ENCODE results near the gene FAM3B. TPM values are rescaled to one million over a fixed set of nuclear protein-coding genes. Genes with fewer than 3 reads are reported as not detected.

FAM3B gene
- total RNA-seq, result 4.8 TPM
- long read RNA-seq, partial matches to known transcripts, result 2 of 8 reads
- long read RNA-seq, other reads (novel, unspliced or antisense), result 2 of 8 reads

DNA sequence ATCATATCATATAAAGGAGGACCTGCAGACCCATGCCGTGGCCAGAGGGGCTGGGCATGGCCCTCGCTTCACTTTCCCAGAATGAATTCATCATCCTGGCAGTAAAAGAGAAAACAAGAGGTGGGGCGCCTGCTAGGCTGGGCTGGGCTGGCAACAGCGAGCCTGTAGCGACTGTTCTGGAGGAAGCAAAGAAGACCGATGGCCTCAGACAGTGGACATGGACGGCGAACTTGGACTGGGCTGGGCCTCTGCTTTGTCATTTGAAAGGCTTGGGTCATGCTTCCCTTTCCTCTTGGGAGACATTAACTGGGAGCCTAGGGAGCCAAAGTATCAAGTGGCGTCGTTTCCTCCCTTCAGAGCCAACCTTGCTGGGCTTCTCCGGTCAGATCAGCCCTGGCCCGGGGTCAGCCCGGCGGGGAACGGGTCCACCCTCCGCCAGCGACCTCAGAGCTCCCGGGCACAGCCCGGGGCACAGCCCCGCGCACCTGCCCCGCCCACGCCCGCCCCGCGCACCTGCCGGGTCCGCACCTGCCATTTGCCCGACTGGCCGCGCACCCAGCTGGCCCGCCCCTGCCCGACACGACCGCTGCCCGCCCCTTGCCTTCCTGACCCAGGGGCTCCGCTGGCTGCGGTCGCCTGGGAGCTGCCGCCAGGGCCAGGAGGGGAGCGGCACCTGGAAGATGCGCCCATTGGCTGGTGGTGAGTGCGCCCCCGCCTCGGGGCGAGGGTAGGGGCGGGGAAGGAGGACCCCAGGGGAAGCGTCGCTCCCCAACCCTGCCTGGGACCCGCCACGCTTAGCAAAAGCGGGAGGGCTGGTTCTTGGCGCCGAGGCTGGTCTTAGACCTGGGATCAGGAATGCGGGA is at the start of gene FAM3B:
Gene FAM3B (plus strand): TSS at position 602 of the 863 bp plus-strand sequence. CDS start 79 bp downstream, at position 681.
- Histone ChIP-seq H3K9me3 (no peaks in the 10 kb centered on the region), H3K4me1 (peaks cover 14% of the 10 kb centered on the region), H3K27me3 (ENCODE audit: low read depth) (peaks cover 21% of the 10 kb centered on the region), H3K27ac (no peak within 1 kb of the TSS), H3K36me3 (no peaks in the 10 kb centered on the region), H3K4me3 (peak within 1 kb of the TSS; percentile 50)
- peak; percentile 55 for DNase-seq
- ATAC-seq, result peak; percentile 89 to 95
- intact Hi-C loops (cut with DNase I), result no loop called here
- TF ChIP-seq, protein P1, sequence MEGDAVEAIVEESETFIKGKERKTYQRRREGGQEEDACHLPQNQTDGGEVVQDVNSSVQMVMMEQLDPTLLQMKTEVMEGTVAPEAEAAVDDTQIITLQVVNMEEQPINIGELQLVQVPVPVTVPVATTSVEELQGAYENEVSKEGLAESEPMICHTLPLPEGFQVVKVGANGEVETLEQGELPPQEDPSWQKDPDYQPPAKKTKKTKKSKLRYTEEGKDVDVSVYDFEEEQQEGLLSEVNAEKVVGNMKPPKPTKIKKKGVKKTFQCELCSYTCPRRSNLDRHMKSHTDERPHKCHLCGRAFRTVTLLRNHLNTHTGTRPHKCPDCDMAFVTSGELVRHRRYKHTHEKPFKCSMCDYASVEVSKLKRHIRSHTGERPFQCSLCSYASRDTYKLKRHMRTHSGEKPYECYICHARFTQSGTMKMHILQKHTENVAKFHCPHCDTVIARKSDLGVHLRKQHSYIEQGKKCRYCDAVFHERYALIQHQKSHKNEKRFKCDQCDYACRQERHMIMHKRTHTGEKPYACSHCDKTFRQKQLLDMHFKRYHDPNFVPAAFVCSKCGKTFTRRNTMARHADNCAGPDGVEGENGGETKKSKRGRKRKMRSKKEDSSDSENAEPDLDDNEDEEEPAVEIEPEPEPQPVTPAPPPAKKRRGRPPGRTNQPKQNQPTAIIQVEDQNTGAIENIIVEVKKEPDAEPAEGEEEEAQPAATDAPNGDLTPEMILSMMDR (IDR thresholded peaks at IDR 0.05), result no peak

- no peak for ATAC-seq
- H3K4me1 ChIP-seq, result no peaks in the 10 kb centered on the region
- no peaks in the 10 kb centered on the region for H3K27me3 ChIP-seq (ENCODE audit: low read depth)
- peaks cover 13% of the 10 kb centered on the region for H3K9me3 ChIP-seq
- intact Hi-C loops (cut with DNase I), result no loop called here
- H3K4me3 ChIP-seq, result no peak overlapping the region
- no peak overlapping the region for H3K27ac ChIP-seq
- no peaks in the 10 kb centered on the region for H3K36me3 ChIP-seq
- DNase-seq, result no peak
- TF ChIP-seq, protein P1 (IDR thresholded peaks at IDR 0.05), result no peak
Measured at GRCh38 chr21:41267346-41267745, 49.3 kb upstream of the FAM3B start.

DNA sequence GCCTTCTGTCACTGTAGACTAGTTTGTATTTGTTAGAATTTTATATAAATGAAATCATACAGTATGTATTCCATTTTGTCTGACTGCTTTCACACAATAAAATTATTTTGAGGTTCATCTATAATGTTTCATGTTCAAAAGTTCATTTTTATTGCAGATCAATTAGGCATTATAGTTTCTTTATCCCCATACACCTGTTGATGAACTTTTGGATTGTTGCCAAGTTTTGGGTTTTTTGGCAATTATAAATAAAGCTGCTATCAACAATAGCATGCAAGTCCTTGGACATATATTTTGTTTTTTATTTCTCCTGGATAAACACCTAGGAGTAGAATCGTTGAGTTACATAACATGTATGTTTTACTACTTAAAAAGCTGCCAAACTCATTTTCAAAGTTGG is 47.1 kb upstream of the FAM3B start:
- ATAC-seq, result no peak
- TF ChIP-seq, protein P1 (IDR thresholded peaks at IDR 0.05), result no peak

DNA sequence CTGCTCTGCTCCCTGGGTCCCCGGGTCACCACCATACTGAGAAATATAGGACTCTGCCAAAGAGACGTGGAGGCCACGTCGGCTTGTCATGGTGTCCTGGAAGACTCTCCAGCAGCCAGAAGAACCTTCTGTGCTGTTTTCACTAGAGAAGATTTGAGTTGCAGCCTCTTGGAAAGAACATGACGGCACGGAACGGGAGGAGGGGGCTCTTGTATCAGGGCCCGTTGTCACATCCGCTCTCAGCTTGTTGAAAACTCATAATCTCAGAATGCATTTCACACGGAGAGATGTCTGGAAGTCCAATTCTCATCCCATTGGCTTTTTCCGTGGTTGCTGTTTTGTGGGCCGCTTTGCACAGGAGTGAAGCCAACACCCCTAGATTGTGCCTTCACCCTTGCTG is 39.4 kb upstream of the FAM3B start:
- H3K36me3 ChIP-seq, result peaks cover 15% of the 10 kb centered on the region

More for the DNA sequence above, 47.1 kb upstream of the FAM3B start:
- H3K4me1 ChIP-seq, result no peaks in the 10 kb centered on the region
- DNase-seq, result no peak
- H3K27me3 ChIP-seq (ENCODE audit: low read depth), result no peaks in the 10 kb centered on the region
- no peak overlapping the region for H3K4me3 ChIP-seq
- H3K36me3 ChIP-seq, result peaks cover under 1% of the 10 kb centered on the region
- peaks cover 13% of the 10 kb centered on the region for H3K9me3 ChIP-seq
- intact Hi-C loops (cut with DNase I), result no loop called here
- no peak overlapping the region for H3K27ac ChIP-seq

DNA sequence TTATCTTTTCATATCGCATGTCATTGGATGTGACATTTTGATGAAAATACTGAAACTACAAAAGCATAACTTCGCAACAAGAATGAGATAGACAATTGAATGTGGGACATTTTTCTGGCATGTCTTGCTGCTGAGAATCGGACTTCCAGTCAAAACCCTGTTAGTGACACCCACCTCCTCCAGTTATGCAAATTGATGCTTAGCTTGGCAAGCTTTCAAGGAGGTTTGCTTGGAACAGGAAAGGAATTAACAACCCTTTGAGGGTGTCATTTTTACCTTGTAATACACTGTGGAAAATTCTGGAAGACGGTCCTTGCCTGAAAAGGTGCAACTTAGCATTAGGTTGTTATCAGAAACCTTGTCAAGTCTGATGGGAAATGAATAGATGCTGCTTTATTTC is 38.8 kb upstream of the FAM3B start:
- ATAC-seq (no peak), DNase-seq (no peak)
- Histone ChIP-seq H3K4me1 (no peaks in the 10 kb centered on the region), H3K27ac (no peak overlapping the region), H3K9me3 (no peaks in the 10 kb centered on the region), H3K4me3 (no peak overlapping the region), H3K36me3 (peaks cover 15% of the 10 kb centered on the region), H3K27me3 (ENCODE audit: low read depth) (no peaks in the 10 kb centered on the region)
- intact Hi-C loops (cut with DNase I), result no loop called here
- TF ChIP-seq, protein P1 (IDR thresholded peaks at IDR 0.05), result no peak

More for the DNA sequence above, 39.4 kb upstream of the FAM3B start:
- TF ChIP-seq, protein P1 (IDR thresholded peaks at IDR 0.05), result no peak
- DNase-seq (no peak), ATAC-seq (no peak)
- intact Hi-C loops (cut with DNase I), result no loop called here
- H3K27me3 ChIP-seq (ENCODE audit: low read depth), result no peaks in the 10 kb centered on the region
- no peaks in the 10 kb centered on the region for H3K4me1 ChIP-seq
- no peak overlapping the region for H3K4me3 ChIP-seq
- peaks cover 2% of the 10 kb centered on the region for H3K9me3 ChIP-seq
- no peak overlapping the region for H3K27ac ChIP-seq
